PC-3 (cell line): ENCODE data around the gene ZNF101. TPM values are rescaled to one million over a fixed set of nuclear protein-coding genes. Genes with fewer than 3 reads are reported as not detected.

Source experiments
- ATAC-seq: fragments of 200-7000 bp; cut with Tn5 transposase; 2 replicates; pipeline ENCODE4 v1.9.1; 2020; ENCODE audit warnings: mild to moderate bottlenecking, moderate library complexity
- BruUV-seq: library from RNA; stranded (reverse); fragments of 400-500 nt; replicated peaks from 2 replicates; lab custom pipeline; 2021; lab: Mats Ljungman, UMichigan
- CTCF ChIA-PET: fragments of 300-600 bp; sonication (Branson Sonifier 250); formaldehyde crosslinking; loops from one replicate; lab custom pipeline; 2022; ENCODE audit warnings: antibody characterized with exemption; lab: Charles Lee
- POLR2A ChIA-PET: fragments of 300-600 bp; sonication (Branson Sonifier 250); formaldehyde crosslinking; loops from one replicate; lab custom pipeline; 2022; ENCODE audit warnings: antibody characterized with exemption; ENCODE audit not compliant: unreplicated experiment; lab: Charles Lee
- DNase-seq: peaks from one replicate; pipeline ENCODE4 v3.0.0-alpha.2; 2015
- H2AFZ ChIP-seq: fragments of 300-600 bp; sonication (generic); 2 replicates; pipeline ENCODE4 v1.6.0; 2016; ENCODE audit warnings: antibody characterized with exemption, low read length
- H3F3A ChIP-seq: fragments of 300-600 bp; sonication (generic); one replicate; pipeline ENCODE4 v1.6.0; 2017; ENCODE audit warnings: antibody characterized with exemption, low read length, control low read depth, mild to moderate bottlenecking; ENCODE audit not compliant: unreplicated experiment
- H3K27ac ChIP-seq: fragments of 300-600 bp; sonication (generic); 2 replicates; pipeline ENCODE4 v1.5.1; 2016; ENCODE audit warnings: mild to moderate bottlenecking, low read length
- H3K27me3 ChIP-seq: fragments of 300-600 bp; sonication (generic); 2 replicates; pipeline ENCODE4 v1.6.1; 2016; ENCODE audit warnings: low read length, mixed read lengths
- H3K36me3 ChIP-seq: fragments of 300-600 bp; sonication (generic); 2 replicates; pipeline ENCODE4 v1.6.1; 2016; ENCODE audit warnings: low read depth, mixed run types, low read length, mixed read lengths
- H3K4me1 ChIP-seq: fragments of 300-600 bp; sonication (generic); 2 replicates; pipeline ENCODE4 v1.5.1; 2016; ENCODE audit warnings: low read length; ENCODE audit not compliant: insufficient read depth
- H3K4me2 ChIP-seq: fragments of 300-600 bp; sonication (generic); 2 replicates; pipeline ENCODE4 v1.6.0; 2016; ENCODE audit warnings: low read length
- H3K4me3 ChIP-seq: fragments of 300-600 bp; sonication (generic); 2 replicates; pipeline ENCODE4 v1.5.1; 2016; ENCODE audit warnings: mild to moderate bottlenecking, low read length, mixed read lengths
- H3K79me2 ChIP-seq: fragments of 300-600 bp; sonication (generic); 2 replicates; pipeline ENCODE4 v1.6.1; 2017; ENCODE audit warnings: low read length, mixed read lengths
- H3K9ac ChIP-seq: fragments of 300-600 bp; sonication (generic); 2 replicates; pipeline ENCODE4 v1.6.0; 2016; ENCODE audit warnings: mild to moderate bottlenecking, low read length
- H3K9me2 ChIP-seq: fragments of 300-600 bp; sonication (generic); replicated peaks from 2 replicates; pipeline ENCODE4 v1.6.1; 2016; ENCODE audit warnings: mixed run types, low read length, mixed read lengths
- H3K9me3 ChIP-seq: fragments of 300-600 bp; sonication (generic); 2 replicates; pipeline ENCODE4 v1.6.1; 2016; ENCODE audit warnings: low read length, mixed read lengths
- H4K20me1 ChIP-seq: fragments of 300-600 bp; sonication (generic); 2 replicates; pipeline ENCODE4 v1.6.1; 2016; ENCODE audit warnings: low read length, mixed read lengths
- CTCF ChIP-seq: fragments of 300-600 bp; sonication (generic); conservative IDR thresholded peaks from 2 replicates; pipeline ENCODE4 v1.5.1; 2017; ENCODE audit warnings: antibody characterized with exemption, low read depth, mild to moderate bottlenecking, low read length
- EZH2 ChIP-seq: fragments of 300-600 bp; sonication (generic); IDR thresholded peaks from one replicate; pipeline ENCODE4 v1.6.1; 2017; ENCODE audit warnings: antibody characterized with exemption, mild to moderate bottlenecking, low read length; ENCODE audit not compliant: unreplicated experiment
- EZH2phosphoT487 ChIP-seq: fragments of 300-600 bp; sonication (generic); IDR thresholded peaks from 2 replicates; pipeline ENCODE4 v1.6.1; 2018; ENCODE audit warnings: mild to moderate bottlenecking, antibody characterized with exemption, low read length, borderline replicate concordance
- intact Hi-C: fragments of 100-400 bp; cut with micrococcal nuclease; formaldehyde crosslinking; loops from 2 replicates; pipeline ENCODE4 v1.9.0; 2023
- total RNA-seq: library from RNA; depleted of rRNA; stranded (reverse); fragments of >200 nt; gene quantifications from 2 replicates; pipeline ENCODE4 v1.2.3, GENCODE V29; 2014

Gene ZNF101
- total RNA-seq, 1 experiment from 2014 or later = 11.0 TPM

GRCh38 chr19:19637186-19637522 lies 31.5 kb upstream of the ZNF101 start:
- Histone ChIP-seq H3F3A (no peaks in the 10 kb centered on the region), H2AFZ (no peak overlapping the region), H3K9me3 (no peaks in the 10 kb centered on the region), H3K4me3 (no peak overlapping the region), H3K27ac (no peak overlapping the region), H3K27me3 (no peaks in the 10 kb centered on the region), H3K4me2 (no peak overlapping the region), H3K9ac (no peak overlapping the region), H3K36me3 (peaks cover 3% of the 10 kb centered on the region; the same call in 1 of the 2 replicates), H3K9me2 (no peaks in the 10 kb centered on the region), H4K20me1 (no peaks in the 10 kb centered on the region), H3K4me1 (no peaks in the 10 kb centered on the region), H3K79me2 (0 out of 2 replicates have a peak, but pooled peaks cover 2% of the 10 kb centered on the region)
- no TSS peak for BruUV-seq
- TF ChIP-seq EZH2phosphoT487 = no peak
- no peak for TF ChIP-seq CTCF
- no peak for TF ChIP-seq EZH2
- CTCF ChIA-PET = no interaction called here
- intact Hi-C loops = no loop called here
- DNase-seq (no peak), ATAC-seq (no peak)
- POLR2A ChIA-PET = no interaction called here

GRCh38 chr19:19637523-19638251 lies 31.0 kb upstream of the ZNF101 start:
- no peak overlapping the region for H3K27ac ChIP-seq
- no peaks in the 10 kb centered on the region for H4K20me1 ChIP-seq
- CTCF ChIA-PET = no interaction called here
- no peaks in the 10 kb centered on the region for H3F3A ChIP-seq
- no peaks in the 10 kb centered on the region for H3K4me1 ChIP-seq
- no peak overlapping the region for H2AFZ ChIP-seq
- H3K4me2 ChIP-seq = no peak overlapping the region
- TF ChIP-seq CTCF = no peak
- TF ChIP-seq EZH2phosphoT487 = no peak
- no peak for TF ChIP-seq EZH2
- no peak for DNase-seq
- POLR2A ChIA-PET = no interaction called here
- no peaks in the 10 kb centered on the region for H3K9me3 ChIP-seq
- ATAC-seq = no peak
- no peaks in the 10 kb centered on the region for H3K9me2 ChIP-seq
- H3K36me3 ChIP-seq = peaks cover 3% of the 10 kb centered on the region; the same call in 1 of the 2 replicates
- BruUV-seq = no TSS peak
- no peak overlapping the region for H3K9ac ChIP-seq
- H3K79me2 ChIP-seq = 0 out of 2 replicates have a peak, but pooled peaks cover 6% of the 10 kb centered on the region
- H3K4me3 ChIP-seq = no peak overlapping the region
- intact Hi-C loops = no loop called here
- no peaks in the 10 kb centered on the region for H3K27me3 ChIP-seq
